Endothelial cell of umbilical vein (primary cell): ENCODE measurements around the gene PID1. TPM values are rescaled to one million over a fixed set of nuclear protein-coding genes. Genes with fewer than 3 reads are reported as not detected.

Experiments used
- BruUV-seq: library from RNA; stranded (reverse); fragments of 400-500 nt; replicated peaks from 2 replicates; lab custom pipeline; 2021; lab: Mats Ljungman, UMichigan
- CTCF ChIA-PET: fragments of 300-600, 350-600 bp; sonication (Branson Sonifier 250); formaldehyde crosslinking; loops from one replicate; lab custom pipeline; 2021; ENCODE audit warnings: antibody characterized with exemption, inconsistent platforms; lab: Charles Lee
- POLR2A ChIA-PET: fragments of 300-600, 350-600 bp; sonication (Branson Sonifier 250); formaldehyde crosslinking; loops from one replicate; lab custom pipeline; 2021; ENCODE audit warnings: antibody characterized with exemption, inconsistent platforms; lab: Charles Lee
- DNase-seq: peaks from one replicate; pipeline ENCODE4 v3.0.0-alpha.2; 2011; ENCODE audit warnings: low read depth, low spot score
- FAIRE-seq: peaks from 2 replicates; lab custom pipeline; 2011; peaks lifted over from hg19 to GRCh38; lab: Jason Lieb, UNC
- H2AFZ ChIP-seq: 2 replicates; pipeline ENCODE4 v1.6.0; 2012; ENCODE audit warnings: low read depth, low read length, control low read depth, inconsistent platforms
- H3K27ac ChIP-seq: 2 replicates; pipeline ENCODE4 v1.5.1; 2011; ENCODE audit warnings: low read depth, mild to moderate bottlenecking, control low read depth, low read length, moderate library complexity; ENCODE audit not compliant: insufficient read depth
- H3K27me3 ChIP-seq, 2 experiments: 2 replicates each; pipeline versions ENCODE4 v1.6.0 to v1.6.1; 2011; ENCODE audit warnings: low read length in 2 of 2, mixed read lengths in 1 of 2; ENCODE audit not compliant: control insufficient read depth in 2 of 2, insufficient read depth in 2 of 2
- H3K36me3 ChIP-seq, 2 experiments: 2 replicates in 1 of 2; 3 replicates in 1 of 2; pipeline ENCODE4 v1.5.1; 2011; ENCODE audit warnings: low read length in 2 of 2, mild to moderate bottlenecking in 1 of 2, moderate library complexity in 1 of 2; ENCODE audit not compliant: control insufficient read depth in 2 of 2, insufficient read depth in 2 of 2; ENCODE audit errors: extremely low read depth in 1 of 2
- H3K4me1 ChIP-seq: 3 replicates; pipeline ENCODE4 v1.5.1; 2011; ENCODE audit warnings: mild to moderate bottlenecking, low read length; ENCODE audit not compliant: control insufficient read depth, insufficient read depth; ENCODE audit errors: extremely low read depth
- H3K4me2 ChIP-seq: 2 replicates; pipeline ENCODE4 v1.6.1; 2011; ENCODE audit warnings: low read length, control low read depth, mixed read lengths; ENCODE audit not compliant: insufficient read depth
- H3K4me3 ChIP-seq, 3 experiments: fragments of 200-600 bp in 1 of 3; sonication (generic), shearing (Covaris generic) in 1 of 3; replicated peaks in 1 of 3; 2 replicates each; pipeline ENCODE4 v1.5.1; 2011 to 2016; ENCODE audit warnings: control low read depth in 3 of 3, low read length in 3 of 3, mild to moderate bottlenecking in 2 of 3, inconsistent platforms in 1 of 3, low read depth in 1 of 3, moderate library complexity in 1 of 3; ENCODE audit not compliant: insufficient read depth in 1 of 3
- H3K79me2 ChIP-seq: 2 replicates; pipeline ENCODE4 v1.6.0; 2012; ENCODE audit warnings: low read length, inconsistent platforms; ENCODE audit not compliant: control insufficient read depth, insufficient read depth
- H3K9ac ChIP-seq: replicated peaks from 2 replicates; pipeline ENCODE3; 2011; ENCODE audit warnings: low read length, control low read depth; ENCODE audit not compliant: insufficient read depth; ENCODE audit errors: extremely low read depth
- H3K9me1 ChIP-seq: replicated peaks from 3 replicates; pipeline ENCODE4 v1.6.0; 2011; ENCODE audit warnings: mild to moderate bottlenecking, low read length; ENCODE audit not compliant: control insufficient read depth, insufficient read depth; ENCODE audit errors: extremely low read depth
- H3K9me3 ChIP-seq: replicated peaks from 2 replicates; pipeline ENCODE4 v1.5.1; 2012; ENCODE audit warnings: low read length, inconsistent platforms; ENCODE audit not compliant: control insufficient read depth, insufficient read depth
- H4K20me1 ChIP-seq: replicated peaks from 2 replicates; pipeline ENCODE3; 2011; ENCODE audit warnings: mild to moderate bottlenecking, low read length; ENCODE audit not compliant: control insufficient read depth, insufficient read depth; ENCODE audit errors: extremely low read depth
- CTCF ChIP-seq, 2 donors: IDR thresholded peaks; 1 replicate in 1 of 2; 2 replicates in 1 of 2; pipeline ENCODE4 v1.5.1; 2011; ENCODE audit warnings: low read length in 2 of 2, mild to moderate bottlenecking in 2 of 2, moderate library complexity in 2 of 2, control low read depth in 1 of 2, inconsistent platforms in 1 of 2, low read depth in 1 of 2; ENCODE audit not compliant: insufficient read depth in 1 of 2; ENCODE audit errors: extremely low read depth in 1 of 2
- EZH2 ChIP-seq: IDR thresholded peaks from 2 replicates; pipeline ENCODE4 v1.6.1; 2012; ENCODE audit warnings: borderline replicate concordance, low read depth, mild to moderate bottlenecking, moderate library complexity, low read length, inconsistent platforms; ENCODE audit not compliant: severe bottlenecking
- FOS ChIP-seq: IDR thresholded peaks from 2 replicates; pipeline ENCODE4 v1.6.1; 2011; ENCODE audit warnings: mild to moderate bottlenecking, low read length, moderate library complexity, borderline replicate concordance; ENCODE audit not compliant: insufficient read depth
- GATA2 ChIP-seq: IDR thresholded peaks from 2 replicates; pipeline ENCODE4 v1.7.0; 2011; ENCODE audit warnings: low read depth, mild to moderate bottlenecking, moderate library complexity, mixed read lengths, low read length; ENCODE audit not compliant: insufficient read length, insufficient read depth
- JUN ChIP-seq: IDR thresholded peaks from 2 replicates; pipeline ENCODE4 v1.6.1; 2011; ENCODE audit warnings: borderline replicate concordance, low read depth; ENCODE audit not compliant: insufficient read length, insufficient read depth
- MAX ChIP-seq: IDR thresholded peaks from 2 replicates; pipeline ENCODE4 v1.6.1; 2011; ENCODE audit not compliant: insufficient read depth, insufficient read length
- MYC ChIP-seq: IDR thresholded peaks from one replicate; pipeline ENCODE4 v1.6.1; 2011; ENCODE audit warnings: mild to moderate bottlenecking, low read depth, low read length
- POLR2A ChIP-seq: IDR thresholded peaks from 2 replicates; pipeline ENCODE4 v1.6.1; 2012; ENCODE audit warnings: low read depth, mild to moderate bottlenecking, control low read depth, low read length
- POLR2AphosphoS5 ChIP-seq: IDR thresholded peaks from 2 replicates; pipeline ENCODE4 v1.6.1; 2012; ENCODE audit warnings: low read depth, mild to moderate bottlenecking, control low read depth, low read length, moderate library complexity; ENCODE audit not compliant: insufficient read depth
- dilution Hi-C: fragments of 300-500 bp; cut with MboI; formaldehyde crosslinking; loops from one replicate; pipeline ENCODE4 v1.15.0; 2019; ENCODE audit warnings: low sequenced_read_pairs; ENCODE audit not compliant: extremely low pct_ligation_motif_present
- intact Hi-C: fragments of 100-400 bp; cut with micrococcal nuclease; formaldehyde crosslinking; loops from one replicate; pipeline ENCODE4 v1.10.0; 2022
- polyA plus RNA-seq, 4 experiments: library from polyadenylated mRNA; depleted of rRNA in 3 of 4; stranded (reverse) in 3 of 4; unstranded in 1 of 4; fragments of >200 nt; gene quantifications; 2 replicates each; pipeline versions ENCODE4 v1.2.1 to v1.2.3, GENCODE V29; 2011 to 2012; ENCODE audit warnings: missing spikeins in 1 of 4
- total RNA-seq: library from RNA; stranded (reverse); gene quantifications from 2 replicates; pipeline ENCODE4 v1.2.3, GENCODE V29; 2021

The PID1 gene
- total and polyA plus RNA-seq, 2 donors (not counting 3 experiments of a cell fraction or from before 2014, with no cell fraction given): not detected

GRCh38 chr2:229254206-229254605, 16.9 kb downstream of the PID1 start:
- ChIA-PET CTCF (no interaction called here), POLR2A (no interaction called here)
- Histone ChIP-seq H3K27ac (no peak overlapping the region), H4K20me1 (no peaks in the 10 kb centered on the region), H3K4me3 (no peak overlapping the region), H3K27me3 (no peaks in the 10 kb centered on the region), H3K4me2 (no peak overlapping the region), H3K79me2 (no peaks in the 10 kb centered on the region), H3K9me1 (no peaks in the 10 kb centered on the region), H3K4me1 (no peaks in the 10 kb centered on the region), H3K9me3 (no peaks in the 10 kb centered on the region), H3K9ac (no peak overlapping the region), H2AFZ (no peak overlapping the region), H3K36me3 (no peaks in the 10 kb centered on the region)
- TF ChIP-seq FOS (no peak), EZH2 (no peak)
- dilution Hi-C loops (no loop called here), intact Hi-C loops (no loop called here)
- DNase-seq (no peak), FAIRE-seq (no peak)
- no TSS peak for BruUV-seq

- dilution Hi-C loops: no loop called here
- no peak for TF ChIP-seq MYC
- no peak for TF ChIP-seq JUN
- no peak for TF ChIP-seq POLR2A
- no peak for TF ChIP-seq FOS
- no peak for TF ChIP-seq EZH2
- TF ChIP-seq POLR2AphosphoS5: no peak
- TF ChIP-seq CTCF (IDR thresholded peaks at IDR 0.05; ENCODE audit: extremely low read depth in 1 of 2, insufficient read depth in 1 of 2, low read depth in 1 of 2, low read length in 2 of 2): no peak
- no peak for TF ChIP-seq GATA2
- TF ChIP-seq MAX: no peak
- no peaks in the 10 kb centered on the region for H3K79me2 ChIP-seq
- no peak overlapping the region for H3K9ac ChIP-seq
- POLR2A ChIA-PET: no interaction called here
- H3K36me3 ChIP-seq: no peaks in the 10 kb centered on the region
- FAIRE-seq: no peak
- H3K27ac ChIP-seq: no peak overlapping the region
- no peaks in the 10 kb centered on the region for H3K27me3 ChIP-seq
- no peaks in the 10 kb centered on the region for H3K9me1 ChIP-seq
- no peaks in the 10 kb centered on the region for H3K9me3 ChIP-seq
- H3K4me3 ChIP-seq: no peak overlapping the region
- intact Hi-C loops: no loop called here
- no peaks in the 10 kb centered on the region for H4K20me1 ChIP-seq
- H3K4me1 ChIP-seq: no peaks in the 10 kb centered on the region
- no peak overlapping the region for H3K4me2 ChIP-seq
- H2AFZ ChIP-seq: no peak overlapping the region
- BruUV-seq: no TSS peak
- no peak for DNase-seq
- CTCF ChIA-PET: no interaction called here
These were observed 18.1 kb downstream of the PID1 start for GRCh38 chr2:229252996-229253395.
